Thymus (tissue), 11 donors: ENCODE data around the gene H19. TPM values are rescaled to one million over a fixed set of nuclear protein-coding genes. Genes with fewer than 3 reads are reported as not detected.

Source experiments
- DNase-seq, 9 donors: peaks; one replicate each; pipeline ENCODE4 v3.0.0-alpha.2; 2013; ENCODE audit warnings: low spot score in 9 of 9, low read depth in 6 of 9, missing footprints in 1 of 9
- H3K27ac ChIP-seq, 2 donors: one replicate each; pipeline ENCODE4 v1.5.1; 2013; ENCODE audit warnings: control low read depth in 1 of 2, low read depth in 1 of 2, low read length in 1 of 2, mild to moderate bottlenecking in 1 of 2, moderate library complexity in 1 of 2
- H3K27me3 ChIP-seq, 2 donors: one replicate each; pipeline ENCODE4 v1.5.1; 2013; ENCODE audit warnings: low read length in 1 of 2; ENCODE audit not compliant: control insufficient read depth in 2 of 2, insufficient read depth in 1 of 2
- H3K36me3 ChIP-seq, 2 donors: one replicate each; pipeline ENCODE4 v1.5.1; 2013; ENCODE audit warnings: low read length in 1 of 2, mild to moderate bottlenecking in 1 of 2, moderate library complexity in 1 of 2; ENCODE audit not compliant: control insufficient read depth in 2 of 2, insufficient read depth in 2 of 2
- H3K4me1 ChIP-seq, 2 donors: one replicate each; pipeline ENCODE4 v1.5.1; 2013; ENCODE audit warnings: low read length in 2 of 2; ENCODE audit not compliant: control insufficient read depth in 2 of 2, insufficient read depth in 2 of 2
- H3K4me3 ChIP-seq, 2 donors: one replicate each; pipeline ENCODE4 v1.5.1; 2013; ENCODE audit warnings: low read length in 2 of 2, control low read depth in 1 of 2, mild to moderate bottlenecking in 1 of 2
- H3K9me3 ChIP-seq, 2 donors: one replicate each; pipeline ENCODE4 v1.5.1; 2013; ENCODE audit warnings: low read length in 1 of 2, mild to moderate bottlenecking in 1 of 2; ENCODE audit not compliant: control insufficient read depth in 2 of 2, insufficient read depth in 1 of 2
- WGBS: extraction: QIAGEN DNeasy Blood & Tissue Kit; methylation state at CpG from one replicate; pipeline ENCODE4 v1.1.7; 2013; 5-methylcytosine and 5-hydroxymethylcytosine counted together
- polyA plus RNA-seq: library from polyadenylated mRNA; stranded (reverse); fragments of 200-250 nt; gene quantifications from one replicate; pipeline ENCODE4 v1.2.3, GENCODE V29; 2013
- total RNA-seq: library from RNA; stranded (reverse); fragments of 120-200 nt; gene quantifications from one replicate; pipeline ENCODE4 v1.2.4, GENCODE V29; 2013
- donor health status: healthy.

Gene H19
- total and polyA plus RNA-seq, 2 donors, result 102 to 413 TPM

- H3K27ac ChIP-seq, result no peak overlapping the region
- no peaks in the 10 kb centered on the region for H3K9me3 ChIP-seq
- no peak for DNase-seq
- H3K4me1 ChIP-seq, result no peaks in the 10 kb centered on the region
- H3K4me3 ChIP-seq, result no peak overlapping the region
- H3K36me3 ChIP-seq, result no peaks in the 10 kb centered on the region
- no peaks in the 10 kb centered on the region for H3K27me3 ChIP-seq
- WGBS, result no CpG with 5 or more reads among the region's 17 CpGs
These were observed 33.3 kb downstream of the H19 start for GRCh38 chr11:1964348-1964747.

DNA sequence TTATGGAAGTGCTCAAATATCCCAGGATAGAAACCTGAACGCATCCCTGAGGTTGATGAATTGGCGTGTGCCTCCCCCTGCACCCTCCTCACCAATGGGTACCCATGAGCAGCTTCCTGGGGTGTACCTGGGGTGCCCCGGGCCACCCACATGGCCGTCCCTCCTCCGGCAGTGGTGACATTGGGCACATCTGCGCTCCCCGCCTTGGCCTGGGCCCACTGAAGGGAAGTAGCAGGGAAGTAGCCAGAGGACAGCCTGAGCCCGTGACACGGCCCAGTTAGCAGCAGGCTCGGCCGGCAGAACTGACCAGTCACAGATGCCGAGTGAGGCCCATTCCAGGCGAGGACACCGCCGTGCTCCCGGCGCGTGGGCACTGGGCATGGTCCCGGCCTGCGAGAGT, 33.8 kb downstream of the H19 start:
- H3K4me1 ChIP-seq, result no peaks in the 10 kb centered on the region
- no peaks in the 10 kb centered on the region for H3K36me3 ChIP-seq
- H3K27ac ChIP-seq, result no peak overlapping the region
- H3K27me3 ChIP-seq, result no peaks in the 10 kb centered on the region
- H3K4me3 ChIP-seq, result no peak overlapping the region
- DNase-seq, result no peak
- no peaks in the 10 kb centered on the region for H3K9me3 ChIP-seq
- 98% methylated on average over 6 of the region's 20 CpGs for WGBS

DNA sequence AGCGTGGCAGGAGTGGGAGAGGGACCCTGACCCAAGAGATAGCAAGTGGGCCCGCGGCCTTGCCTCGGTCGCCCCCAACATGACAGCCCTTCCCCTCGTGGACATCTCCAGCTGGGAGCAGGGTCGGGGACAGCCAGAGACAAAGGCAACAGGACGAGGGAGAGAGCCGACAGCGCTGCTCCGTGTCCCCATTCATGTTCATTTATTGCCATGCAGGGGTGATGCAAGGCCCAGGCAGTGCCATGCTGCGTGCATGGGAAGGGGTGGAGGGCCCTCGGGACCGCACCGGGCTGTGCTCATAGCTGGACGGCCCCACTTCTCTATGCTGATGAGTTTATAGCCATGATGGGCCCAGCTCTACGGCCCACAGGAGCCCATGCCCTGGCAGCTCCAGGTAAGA, 37.9 kb downstream of the H19 start:
- Histone ChIP-seq H3K4me1 (no peaks in the 10 kb centered on the region), H3K27ac (no peak overlapping the region), H3K4me3 (no peak overlapping the region), H3K36me3 (no peaks in the 10 kb centered on the region), H3K27me3 (no peaks in the 10 kb centered on the region), H3K9me3 (no peaks in the 10 kb centered on the region)
- WGBS, result 92% methylated on average over 7 of the region's 17 CpGs
- DNase-seq, result no peak

- Histone ChIP-seq H3K4me1 (no peaks in the 10 kb centered on the region), H3K27me3 (no peaks in the 10 kb centered on the region), H3K9me3 (no peaks in the 10 kb centered on the region), H3K4me3 (no peak overlapping the region), H3K27ac (no peak overlapping the region), H3K36me3 (no peaks in the 10 kb centered on the region)
- WGBS, result no CpG with 5 or more reads among the region's 18 CpGs
- no peak for DNase-seq
These were observed 39.3 kb downstream of the H19 start for GRCh38 chr11:1958367-1958766.

- Histone ChIP-seq H3K4me1 (no peaks in the 10 kb centered on the region), H3K36me3 (no peaks in the 10 kb centered on the region), H3K27me3 (no peaks in the 10 kb centered on the region), H3K9me3 (no peaks in the 10 kb centered on the region), H3K4me3 (no peak overlapping the region), H3K27ac (no peak overlapping the region)
- no peak for DNase-seq
- 55% methylated on average over 12 of the region's 23 CpGs for WGBS
These were observed 44.0 kb downstream of the H19 start for GRCh38 chr11:1953489-1954266.

DNA sequence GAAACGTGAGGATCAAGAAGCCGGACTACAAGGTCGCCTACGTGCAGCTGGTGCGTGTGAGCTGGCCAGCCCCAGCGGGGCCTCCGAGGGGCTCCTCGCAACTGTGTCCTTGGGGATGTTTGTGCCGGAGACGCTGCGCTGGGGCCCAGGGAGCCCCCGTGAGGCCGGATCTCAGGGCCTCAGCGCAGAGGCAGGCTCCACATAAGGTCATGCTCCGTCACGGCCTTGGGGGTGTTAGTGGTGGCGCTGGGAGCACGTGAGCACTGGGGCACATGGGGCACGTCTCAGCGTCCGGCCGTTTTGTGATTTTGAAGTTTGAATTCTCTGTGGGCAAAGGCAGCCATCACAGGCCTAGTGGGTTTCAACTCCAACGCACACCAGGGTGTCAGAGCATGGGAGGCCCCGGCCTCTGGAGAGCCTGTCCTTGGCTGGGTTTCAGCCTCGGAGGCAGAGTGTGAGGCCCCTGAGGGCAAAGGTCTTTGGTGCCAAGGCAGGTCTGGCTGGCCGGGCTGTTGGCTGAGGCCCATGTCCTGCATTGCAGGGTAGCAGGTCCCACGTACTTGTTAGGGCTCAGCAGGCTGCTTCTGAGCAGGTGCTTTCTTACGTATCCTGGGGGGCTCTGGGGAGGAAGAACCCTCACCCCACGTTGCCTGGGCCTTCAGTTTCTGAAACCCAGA, 44.7 kb downstream of the H19 start:
- WGBS, result 93% methylated on average over 3 of the region's 29 CpGs
- no peak for DNase-seq
- no peaks in the 10 kb centered on the region for H3K9me3 ChIP-seq
- no peaks in the 10 kb centered on the region for H3K27me3 ChIP-seq
- H3K4me1 ChIP-seq, result no peaks in the 10 kb centered on the region
- H3K27ac ChIP-seq, result no peak overlapping the region
- H3K4me3 ChIP-seq, result no peak overlapping the region
- H3K36me3 ChIP-seq, result no peaks in the 10 kb centered on the region

DNA sequence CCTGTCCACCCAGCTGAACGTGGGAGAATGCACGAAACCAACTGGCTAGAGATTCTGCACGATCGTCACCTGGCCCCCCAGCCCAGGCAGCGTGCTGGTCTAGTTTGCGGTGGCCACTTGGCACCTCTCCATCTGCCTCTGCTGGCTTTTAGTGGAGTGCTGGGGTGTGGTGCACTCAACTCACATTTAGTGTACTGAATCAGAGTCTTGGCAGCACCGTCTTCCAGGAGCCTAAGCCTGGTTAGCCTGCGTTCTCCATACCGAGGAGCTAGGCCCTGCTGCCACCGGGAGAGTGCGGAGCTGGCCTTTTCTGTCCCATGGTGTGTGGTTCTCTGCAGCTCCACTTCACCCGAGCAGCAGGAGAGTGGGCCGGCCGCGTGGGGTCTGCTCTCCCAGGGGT, 47.7 kb downstream of the H19 start:
- no peaks in the 10 kb centered on the region for H3K27me3 ChIP-seq
- no peak for DNase-seq
- H3K9me3 ChIP-seq, result no peaks in the 10 kb centered on the region
- H3K4me1 ChIP-seq, result no peaks in the 10 kb centered on the region
- no CpG with 5 or more reads among the region's 15 CpGs for WGBS
- H3K27ac ChIP-seq, result no peak overlapping the region
- H3K4me3 ChIP-seq, result no peak overlapping the region
- no peaks in the 10 kb centered on the region for H3K36me3 ChIP-seq

GRCh38 chr11:1949302-1949701, 48.3 kb downstream of the H19 start:
- Histone ChIP-seq H3K4me1 (no peaks in the 10 kb centered on the region), H3K4me3 (no peak overlapping the region), H3K9me3 (no peaks in the 10 kb centered on the region), H3K27ac (no peak overlapping the region), H3K27me3 (no peaks in the 10 kb centered on the region), H3K36me3 (no peaks in the 10 kb centered on the region)
- DNase-seq, result no peak
- no CpG with 5 or more reads among the region's 6 CpGs for WGBS

GRCh38 chr11:1948389-1948788, 49.3 kb downstream of the H19 start:
- Histone ChIP-seq H3K36me3 (no peaks in the 10 kb centered on the region), H3K4me3 (no peak overlapping the region)
- DNase-seq, result no peak

More at GRCh38 chr11:1948389-1948788, 49.3 kb downstream of the H19 start:
- Histone ChIP-seq H3K27ac (no peak overlapping the region), H3K27me3 (no peaks in the 10 kb centered on the region), H3K9me3 (no peaks in the 10 kb centered on the region), H3K4me1 (no peaks in the 10 kb centered on the region)
- no CpG with 5 or more reads among the region's 11 CpGs for WGBS
